ENCODE results near the gene KRT80. TPM values are rescaled to one million over a fixed set of nuclear protein-coding genes. Genes with fewer than 3 reads are reported as not detected.

Gene KRT80
- total and polyA plus RNA-seq, 2 experiments from 2014 or later = not detected

DNA sequence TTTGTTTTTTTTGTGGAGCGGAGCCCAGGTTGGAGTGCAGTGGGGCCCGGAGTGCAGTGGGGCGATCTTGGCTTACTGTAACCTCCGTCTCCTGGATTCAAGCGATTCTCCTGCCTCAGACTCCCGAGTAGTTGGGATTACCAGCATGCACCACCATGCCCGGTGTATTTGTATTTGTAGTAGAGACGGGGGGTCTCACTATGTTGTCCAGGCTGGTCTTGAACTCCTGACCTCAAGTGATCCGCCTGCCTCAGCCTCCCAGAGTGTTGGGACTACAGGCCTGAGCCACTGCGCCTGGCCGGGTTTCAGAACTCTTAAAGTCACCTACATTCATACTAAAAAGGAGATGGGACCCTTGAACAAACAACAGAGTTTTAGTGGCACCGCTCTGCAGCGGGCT lies 52.7 kb downstream of the KRT80 start:
- no peaks in the 10 kb centered on the region for H3K4me1 ChIP-seq (ENCODE audit: insufficient read depth)
- ATAC-seq = no peak
- Mint-ChIP-seq H3K27ac (no peak overlapping the region), H3K4me3 (no peak overlapping the region), H3K9me3 (no peaks in the 10 kb centered on the region), H3K27me3 (ENCODE audit: insufficient read depth, low read depth, poor library complexity) (peaks cover 10% of the 10 kb centered on the region), H3K36me3 (ENCODE audit: low read depth) (no peaks in the 10 kb centered on the region), H3K4me1 (peaks cover 29% of the 10 kb centered on the region)
- no peaks in the 10 kb centered on the region for H3K36me3 ChIP-seq (ENCODE audit: insufficient read depth)
- H3F3A ChIP-seq (replicated peaks; ENCODE audit: low read depth) = no peaks in the 10 kb centered on the region
- H3K27me3 ChIP-seq (ENCODE audit: insufficient read depth) = no peaks in the 10 kb centered on the region
- TF ChIP-seq, protein P1, sequence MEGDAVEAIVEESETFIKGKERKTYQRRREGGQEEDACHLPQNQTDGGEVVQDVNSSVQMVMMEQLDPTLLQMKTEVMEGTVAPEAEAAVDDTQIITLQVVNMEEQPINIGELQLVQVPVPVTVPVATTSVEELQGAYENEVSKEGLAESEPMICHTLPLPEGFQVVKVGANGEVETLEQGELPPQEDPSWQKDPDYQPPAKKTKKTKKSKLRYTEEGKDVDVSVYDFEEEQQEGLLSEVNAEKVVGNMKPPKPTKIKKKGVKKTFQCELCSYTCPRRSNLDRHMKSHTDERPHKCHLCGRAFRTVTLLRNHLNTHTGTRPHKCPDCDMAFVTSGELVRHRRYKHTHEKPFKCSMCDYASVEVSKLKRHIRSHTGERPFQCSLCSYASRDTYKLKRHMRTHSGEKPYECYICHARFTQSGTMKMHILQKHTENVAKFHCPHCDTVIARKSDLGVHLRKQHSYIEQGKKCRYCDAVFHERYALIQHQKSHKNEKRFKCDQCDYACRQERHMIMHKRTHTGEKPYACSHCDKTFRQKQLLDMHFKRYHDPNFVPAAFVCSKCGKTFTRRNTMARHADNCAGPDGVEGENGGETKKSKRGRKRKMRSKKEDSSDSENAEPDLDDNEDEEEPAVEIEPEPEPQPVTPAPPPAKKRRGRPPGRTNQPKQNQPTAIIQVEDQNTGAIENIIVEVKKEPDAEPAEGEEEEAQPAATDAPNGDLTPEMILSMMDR (conservative IDR thresholded peaks at IDR 0.05; ENCODE audit: low read depth in 2 of 2) = no peak
- TF ChIP-seq POLR2AphosphoS5 (IDR thresholded peaks at IDR 0.05; ENCODE audit: low read depth) (no peak), JUNB (IDR thresholded peaks at IDR 0.05; ENCODE audit: unreplicated experiment) (no peak), ZNF114 (CRISPR knock-in tag; IDR thresholded peaks at IDR 0.05) (no peak), EZH2 (IDR thresholded peaks at IDR 0.05; ENCODE audit: low read depth, unreplicated experiment) (no peak), ZNF331 (CRISPR knock-in tag; IDR thresholded peaks at IDR 0.05; ENCODE audit: low read depth) (no peak), NANOG (IDR thresholded peaks at IDR 0.05; ENCODE audit: borderline replicate concordance) (no peak), STAT1 (IDR thresholded peaks at IDR 0.05; ENCODE audit: unreplicated experiment) (no peak), EZH2phosphoT487 (IDR thresholded peaks at IDR 0.05; ENCODE audit: unreplicated experiment) (no peak), CREB1 (CRISPR knock-in tag; IDR thresholded peaks at IDR 0.05; ENCODE audit: low read depth) (no peak)
- TF ChIP-seq, protein P2, sequence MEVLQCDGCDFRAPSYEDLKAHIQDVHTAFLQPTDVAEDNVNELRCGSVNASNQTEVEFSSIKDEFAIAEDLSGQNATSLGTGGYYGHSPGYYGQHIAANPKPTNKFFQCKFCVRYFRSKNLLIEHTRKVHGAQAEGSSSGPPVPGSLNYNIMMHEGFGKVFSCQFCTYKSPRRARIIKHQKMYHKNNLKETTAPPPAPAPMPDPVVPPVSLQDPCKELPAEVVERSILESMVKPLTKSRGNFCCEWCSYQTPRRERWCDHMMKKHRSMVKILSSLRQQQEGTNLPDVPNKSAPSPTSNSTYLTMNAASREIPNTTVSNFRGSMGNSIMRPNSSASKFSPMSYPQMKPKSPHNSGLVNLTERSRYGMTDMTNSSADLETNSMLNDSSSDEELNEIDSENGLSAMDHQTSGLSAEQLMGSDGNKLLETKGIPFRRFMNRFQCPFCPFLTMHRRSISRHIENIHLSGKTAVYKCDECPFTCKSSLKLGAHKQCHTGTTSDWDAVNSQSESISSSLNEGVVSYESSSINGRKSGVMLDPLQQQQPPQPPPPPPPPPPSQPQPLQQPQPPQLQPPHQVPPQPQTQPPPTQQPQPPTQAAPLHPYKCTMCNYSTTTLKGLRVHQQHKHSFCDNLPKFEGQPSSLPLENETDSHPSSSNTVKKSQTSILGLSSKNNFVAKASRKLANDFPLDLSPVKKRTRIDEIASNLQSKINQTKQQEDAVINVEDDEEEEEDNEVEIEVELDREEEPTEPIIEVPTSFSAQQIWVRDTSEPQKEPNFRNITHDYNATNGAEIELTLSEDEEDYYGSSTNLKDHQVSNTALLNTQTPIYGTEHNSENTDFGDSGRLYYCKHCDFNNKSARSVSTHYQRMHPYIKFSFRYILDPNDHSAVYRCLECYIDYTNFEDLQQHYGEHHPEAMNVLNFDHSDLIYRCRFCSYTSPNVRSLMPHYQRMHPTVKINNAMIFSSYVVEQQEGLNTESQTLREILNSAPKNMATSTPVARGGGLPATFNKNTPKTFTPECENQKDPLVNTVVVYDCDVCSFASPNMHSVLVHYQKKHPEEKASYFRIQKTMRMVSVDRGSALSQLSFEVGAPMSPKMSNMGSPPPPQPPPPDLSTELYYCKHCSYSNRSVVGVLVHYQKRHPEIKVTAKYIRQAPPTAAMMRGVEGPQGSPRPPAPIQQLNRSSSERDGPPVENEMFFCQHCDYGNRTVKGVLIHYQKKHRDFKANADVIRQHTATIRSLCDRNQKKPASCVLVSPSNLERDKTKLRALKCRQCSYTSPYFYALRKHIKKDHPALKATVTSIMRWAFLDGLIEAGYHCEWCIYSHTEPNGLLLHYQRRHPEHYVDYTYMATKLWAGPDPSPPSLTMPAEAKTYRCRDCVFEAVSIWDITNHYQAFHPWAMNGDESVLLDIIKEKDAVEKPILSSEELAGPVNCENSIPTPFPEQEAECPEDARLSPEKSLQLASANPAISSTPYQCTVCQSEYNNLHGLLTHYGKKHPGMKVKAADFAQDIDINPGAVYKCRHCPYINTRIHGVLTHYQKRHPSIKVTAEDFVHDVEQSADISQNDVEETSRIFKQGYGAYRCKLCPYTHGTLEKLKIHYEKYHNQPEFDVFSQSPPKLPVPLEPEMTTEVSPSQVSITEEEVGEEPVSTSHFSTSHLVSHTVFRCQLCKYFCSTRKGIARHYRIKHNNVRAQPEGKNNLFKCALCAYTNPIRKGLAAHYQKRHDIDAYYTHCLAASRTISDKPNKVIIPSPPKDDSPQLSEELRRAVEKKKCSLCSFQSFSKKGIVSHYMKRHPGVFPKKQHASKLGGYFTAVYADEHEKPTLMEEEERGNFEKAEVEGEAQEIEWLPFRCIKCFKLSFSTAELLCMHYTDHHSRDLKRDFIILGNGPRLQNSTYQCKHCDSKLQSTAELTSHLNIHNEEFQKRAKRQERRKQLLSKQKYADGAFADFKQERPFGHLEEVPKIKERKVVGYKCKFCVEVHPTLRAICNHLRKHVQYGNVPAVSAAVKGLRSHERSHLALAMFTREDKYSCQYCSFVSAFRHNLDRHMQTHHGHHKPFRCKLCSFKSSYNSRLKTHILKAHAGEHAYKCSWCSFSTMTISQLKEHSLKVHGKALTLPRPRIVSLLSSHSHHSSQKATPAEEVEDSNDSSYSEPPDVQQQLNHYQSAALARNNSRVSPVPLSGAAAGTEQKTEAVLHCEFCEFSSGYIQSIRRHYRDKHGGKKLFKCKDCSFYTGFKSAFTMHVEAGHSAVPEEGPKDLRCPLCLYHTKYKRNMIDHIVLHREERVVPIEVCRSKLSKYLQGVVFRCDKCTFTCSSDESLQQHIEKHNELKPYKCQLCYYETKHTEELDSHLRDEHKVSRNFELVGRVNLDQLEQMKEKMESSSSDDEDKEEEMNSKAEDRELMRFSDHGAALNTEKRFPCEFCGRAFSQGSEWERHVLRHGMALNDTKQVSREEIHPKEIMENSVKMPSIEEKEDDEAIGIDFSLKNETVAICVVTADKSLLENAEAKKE (CRISPR knock-in tag; IDR thresholded peaks at IDR 0.05) = no peak
- TF ChIP-seq, protein P3, sequence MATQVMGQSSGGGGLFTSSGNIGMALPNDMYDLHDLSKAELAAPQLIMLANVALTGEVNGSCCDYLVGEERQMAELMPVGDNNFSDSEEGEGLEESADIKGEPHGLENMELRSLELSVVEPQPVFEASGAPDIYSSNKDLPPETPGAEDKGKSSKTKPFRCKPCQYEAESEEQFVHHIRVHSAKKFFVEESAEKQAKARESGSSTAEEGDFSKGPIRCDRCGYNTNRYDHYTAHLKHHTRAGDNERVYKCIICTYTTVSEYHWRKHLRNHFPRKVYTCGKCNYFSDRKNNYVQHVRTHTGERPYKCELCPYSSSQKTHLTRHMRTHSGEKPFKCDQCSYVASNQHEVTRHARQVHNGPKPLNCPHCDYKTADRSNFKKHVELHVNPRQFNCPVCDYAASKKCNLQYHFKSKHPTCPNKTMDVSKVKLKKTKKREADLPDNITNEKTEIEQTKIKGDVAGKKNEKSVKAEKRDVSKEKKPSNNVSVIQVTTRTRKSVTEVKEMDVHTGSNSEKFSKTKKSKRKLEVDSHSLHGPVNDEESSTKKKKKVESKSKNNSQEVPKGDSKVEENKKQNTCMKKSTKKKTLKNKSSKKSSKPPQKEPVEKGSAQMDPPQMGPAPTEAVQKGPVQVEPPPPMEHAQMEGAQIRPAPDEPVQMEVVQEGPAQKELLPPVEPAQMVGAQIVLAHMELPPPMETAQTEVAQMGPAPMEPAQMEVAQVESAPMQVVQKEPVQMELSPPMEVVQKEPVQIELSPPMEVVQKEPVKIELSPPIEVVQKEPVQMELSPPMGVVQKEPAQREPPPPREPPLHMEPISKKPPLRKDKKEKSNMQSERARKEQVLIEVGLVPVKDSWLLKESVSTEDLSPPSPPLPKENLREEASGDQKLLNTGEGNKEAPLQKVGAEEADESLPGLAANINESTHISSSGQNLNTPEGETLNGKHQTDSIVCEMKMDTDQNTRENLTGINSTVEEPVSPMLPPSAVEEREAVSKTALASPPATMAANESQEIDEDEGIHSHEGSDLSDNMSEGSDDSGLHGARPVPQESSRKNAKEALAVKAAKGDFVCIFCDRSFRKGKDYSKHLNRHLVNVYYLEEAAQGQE (IDR thresholded peaks at IDR 0.05; ENCODE audit: unreplicated experiment) = no peak
- TF ChIP-seq, protein P4, sequence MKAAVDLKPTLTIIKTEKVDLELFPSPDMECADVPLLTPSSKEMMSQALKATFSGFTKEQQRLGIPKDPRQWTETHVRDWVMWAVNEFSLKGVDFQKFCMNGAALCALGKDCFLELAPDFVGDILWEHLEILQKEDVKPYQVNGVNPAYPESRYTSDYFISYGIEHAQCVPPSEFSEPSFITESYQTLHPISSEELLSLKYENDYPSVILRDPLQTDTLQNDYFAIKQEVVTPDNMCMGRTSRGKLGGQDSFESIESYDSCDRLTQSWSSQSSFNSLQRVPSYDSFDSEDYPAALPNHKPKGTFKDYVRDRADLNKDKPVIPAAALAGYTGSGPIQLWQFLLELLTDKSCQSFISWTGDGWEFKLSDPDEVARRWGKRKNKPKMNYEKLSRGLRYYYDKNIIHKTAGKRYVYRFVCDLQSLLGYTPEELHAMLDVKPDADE (IDR thresholded peaks at IDR 0.05) = no peak
- no peak for DNase-seq (ENCODE audit: low spot score)
- no peak overlapping the region for H3K4me3 ChIP-seq
- no peaks in the 10 kb centered on the region for H4K20me1 ChIP-seq (replicated peaks; ENCODE audit: insufficient read depth)
- no peak overlapping the region for H3K4me2 ChIP-seq
- H3K79me2 ChIP-seq (replicated peaks; ENCODE audit: insufficient read depth) = no peaks in the 10 kb centered on the region
- peak overlapping the region; percentile 35; the same call in 1 of the 2 replicates for H2AFZ ChIP-seq
- no peaks in the 10 kb centered on the region for H3K9me2 ChIP-seq (ENCODE audit: insufficient read depth)
- H3K27ac ChIP-seq (ENCODE audit: low read depth) = no peak overlapping the region

All from GM23338 (cell line).